Mucosa of descending colon (tissue), 3 donors: ENCODE data around the gene ANKRD44. TPM values are rescaled to one million over a fixed set of nuclear protein-coding genes. Genes with fewer than 3 reads are reported as not detected.

Experiments used
- ATAC-seq: fragments of 200-7000 bp; cut with Tn5 transposase; one replicate; pipeline ENCODE4 v1.9.1; 2020; ENCODE audit warnings: mild to moderate bottlenecking, moderate library complexity
- DNase-seq, 3 donors: peaks; one replicate each; pipeline ENCODE4 v3.0.0-alpha.2; 2020
- H3K36me3 ChIP-seq: fragments of 200-600 bp; one replicate; pipeline ENCODE4 v1.8.0; 2021; ENCODE audit warnings: low read depth, mild to moderate bottlenecking
- H3K4me1 ChIP-seq: fragments of 200-600 bp; one replicate; pipeline ENCODE4 v1.8.0; 2021; ENCODE audit warnings: low read depth, mild to moderate bottlenecking
- H3K4me3 ChIP-seq: fragments of 200-600 bp; one replicate; pipeline ENCODE4 v1.8.0; 2021; ENCODE audit warnings: mild to moderate bottlenecking
- H3K9me3 ChIP-seq: fragments of 200-600 bp; one replicate; pipeline ENCODE4 v1.8.0; 2021; ENCODE audit warnings: mild to moderate bottlenecking
- CTCF ChIP-seq: fragments of 200-600 bp; IDR thresholded peaks from one replicate; pipeline ENCODE4 v1.8.0; 2022; ENCODE audit warnings: antibody characterized with exemption, mild to moderate bottlenecking
- intact Hi-C, 2 donors: fragments of 100-400 bp; cut with DNase I in 1 of 2; cut with micrococcal nuclease in 1 of 2; formaldehyde crosslinking; loops; one replicate each; pipeline versions ENCODE4 v1.11.0 to v1.11.1; 2022; cut with DNase I, micrococcal nuclease
- total RNA-seq, 3 donors: library from RNA; stranded (reverse); fragmentation: NEBNext Ultra II Directional in 2 of 3; extraction: Animal tissue kit (Norgen Biotek cat#: 25700) in 2 of 3; gene quantifications; one replicate each; pipeline versions ENCODE4 v1.2.1 to v1.2.4, GENCODE V29; 2021 to 2023
- donor health status: DM: no; HTN: no; CAD: no; lungs with moderate emphysema.
- donor health status: DM: no; HTN: no; CAD: no.
- donor health status: DM: no; HTN: yes; CAD: no.

ANKRD44 gene
- total RNA-seq, 3 donors from 2014 or later, result 9.7 to 25.7 (median 13.7) TPM

DNA sequence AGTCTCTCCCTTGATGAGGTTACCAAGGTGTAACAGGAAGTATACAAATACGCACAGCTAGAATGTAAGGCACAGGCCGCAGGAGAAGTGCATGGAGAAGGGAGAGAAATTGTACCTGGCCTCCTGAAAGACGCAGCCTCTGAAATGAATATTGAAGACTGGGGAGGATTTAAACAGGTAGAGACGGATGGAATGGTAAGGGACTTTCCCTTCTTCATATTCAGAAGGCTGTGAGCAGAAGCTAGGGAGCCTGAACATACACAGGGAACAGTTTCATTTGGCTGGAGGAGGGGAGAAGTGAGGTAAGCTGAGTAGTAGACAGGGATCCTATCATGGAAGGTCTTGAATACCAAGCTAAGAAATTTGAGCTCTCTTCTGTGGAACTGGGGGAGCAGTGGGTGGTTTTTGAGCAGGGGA, 112.7 kb downstream of the ANKRD44 start:
- Histone ChIP-seq H3K4me1 (no peaks in the 10 kb centered on the region), H3K36me3 (no peaks in the 10 kb centered on the region), H3K4me3 (no peak overlapping the region), H3K9me3 (no peaks in the 10 kb centered on the region)
- ATAC-seq (peak; percentile 29), DNase-seq (no peak)
- intact Hi-C loops, result loop anchor here in 1 of 2 donors (5.0 kb wide), 1 partner anchor 109 kb away; no protein-coding TSS in a partner anchor
- TF ChIP-seq CTCF, result no peak

DNA sequence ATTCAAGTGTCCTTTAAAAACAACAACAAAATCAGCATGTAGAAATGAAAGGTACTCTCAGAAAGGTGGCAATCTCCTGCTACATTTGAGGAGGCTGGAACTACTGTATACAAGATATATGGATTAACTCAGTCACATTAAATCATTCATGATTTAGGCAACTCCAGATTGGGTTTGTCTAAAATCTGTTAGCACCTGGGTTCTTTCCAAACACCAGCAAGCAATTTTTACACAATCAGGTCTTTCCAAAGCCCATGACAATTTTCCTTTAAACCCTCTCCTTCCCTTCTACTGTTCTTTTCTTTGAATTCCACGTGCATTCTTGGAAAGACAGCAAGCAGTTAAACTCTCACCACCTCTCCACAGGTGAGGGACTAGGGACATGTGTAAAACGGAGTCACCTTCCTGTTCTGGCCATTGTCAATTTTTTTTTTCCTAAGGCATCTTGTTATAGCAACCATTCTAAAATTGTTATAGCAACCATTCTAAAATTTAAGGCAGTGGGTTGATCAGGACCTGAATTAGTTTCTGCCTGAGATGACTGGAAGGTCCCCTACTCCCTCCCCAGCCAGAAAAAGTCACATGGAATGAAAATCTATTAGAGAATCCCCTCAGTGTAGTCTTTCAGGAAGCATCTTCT, 113.9 kb downstream of the ANKRD44 start:
- no peak for ATAC-seq
- intact Hi-C loops, result loop anchor here in 1 of 2 donors (5.0 kb wide), 1 partner anchor 111 kb away; no protein-coding TSS in a partner anchor
- no peak for TF ChIP-seq CTCF
- Histone ChIP-seq H3K4me1 (no peaks in the 10 kb centered on the region), H3K9me3 (no peaks in the 10 kb centered on the region), H3K36me3 (no peaks in the 10 kb centered on the region), H3K4me3 (no peak overlapping the region)
- DNase-seq, result no peak

- H3K9me3 ChIP-seq, result no peaks in the 10 kb centered on the region
- ATAC-seq, result no peak
- no peak for TF ChIP-seq CTCF
- no peak overlapping the region for H3K4me3 ChIP-seq
- intact Hi-C loops, result loop anchor here in 1 of 2 donors (5.0 kb wide), 1 partner anchor 112 kb away; no protein-coding TSS in a partner anchor
- DNase-seq, result no peak
- H3K36me3 ChIP-seq, result no peaks in the 10 kb centered on the region
- no peaks in the 10 kb centered on the region for H3K4me1 ChIP-seq
Measured at GRCh38 chr2:197195518-197195917, 115.1 kb downstream of the ANKRD44 start.

DNA sequence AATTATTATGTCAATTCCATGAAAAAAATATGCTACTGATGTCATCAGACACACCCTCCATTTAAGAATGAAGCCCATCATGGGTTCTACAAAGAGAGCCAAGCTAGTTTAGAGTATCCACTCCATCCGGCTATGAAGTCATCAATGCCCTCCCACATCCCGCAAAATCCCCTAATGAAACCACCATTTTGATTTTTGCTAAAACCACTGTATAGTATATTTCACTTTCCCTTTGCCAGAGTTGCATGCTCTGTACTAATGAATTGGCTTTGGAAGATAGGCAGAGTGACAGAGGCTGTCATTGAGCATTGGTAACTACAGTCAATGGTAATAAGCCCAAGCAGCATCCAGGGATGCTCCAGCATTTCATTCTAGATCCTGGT, 118.6 kb downstream of the ANKRD44 start:
- intact Hi-C loops, result loop anchor here in 1 of 2 donors (5.0 kb wide), 1 partner anchor 115 kb away; no protein-coding TSS in a partner anchor
- no peaks in the 10 kb centered on the region for H3K9me3 ChIP-seq
- peaks cover 2% of the 10 kb centered on the region for H3K4me1 ChIP-seq
- H3K36me3 ChIP-seq, result no peaks in the 10 kb centered on the region
- H3K4me3 ChIP-seq, result no peak overlapping the region
- no peak for TF ChIP-seq CTCF
- ATAC-seq (peak; percentile 31), DNase-seq (no peak)

GRCh38 chr2:197191177-197191939, 119.2 kb downstream of the ANKRD44 start:
- peak; percentile 76 for ATAC-seq
- intact Hi-C loops, result loop anchor here in 1 of 2 donors (5.0 kb wide), 1 partner anchor 116 kb away; no protein-coding TSS in a partner anchor
- H3K4me1 ChIP-seq, result peaks cover 2% of the 10 kb centered on the region
- no peaks in the 10 kb centered on the region for H3K36me3 ChIP-seq
- no peak overlapping the region for H3K4me3 ChIP-seq
- peak; percentile 40 for TF ChIP-seq CTCF
- H3K9me3 ChIP-seq, result no peaks in the 10 kb centered on the region
- DNase-seq, result no peak
